HG03575 (cell line): ENCODE measurements around the gene ACSBG1.

Source experiments
- ATAC-seq: cut with Tn5 transposase; IDR thresholded peaks from one replicate; pipeline ENCODE4 v1.9.1; 2021; ENCODE audit not compliant: unreplicated experiment, insufficient number of reproducible peaks, low FRiP score; ENCODE audit errors: extremely low read depth

ACSBG1 gene

DNA sequence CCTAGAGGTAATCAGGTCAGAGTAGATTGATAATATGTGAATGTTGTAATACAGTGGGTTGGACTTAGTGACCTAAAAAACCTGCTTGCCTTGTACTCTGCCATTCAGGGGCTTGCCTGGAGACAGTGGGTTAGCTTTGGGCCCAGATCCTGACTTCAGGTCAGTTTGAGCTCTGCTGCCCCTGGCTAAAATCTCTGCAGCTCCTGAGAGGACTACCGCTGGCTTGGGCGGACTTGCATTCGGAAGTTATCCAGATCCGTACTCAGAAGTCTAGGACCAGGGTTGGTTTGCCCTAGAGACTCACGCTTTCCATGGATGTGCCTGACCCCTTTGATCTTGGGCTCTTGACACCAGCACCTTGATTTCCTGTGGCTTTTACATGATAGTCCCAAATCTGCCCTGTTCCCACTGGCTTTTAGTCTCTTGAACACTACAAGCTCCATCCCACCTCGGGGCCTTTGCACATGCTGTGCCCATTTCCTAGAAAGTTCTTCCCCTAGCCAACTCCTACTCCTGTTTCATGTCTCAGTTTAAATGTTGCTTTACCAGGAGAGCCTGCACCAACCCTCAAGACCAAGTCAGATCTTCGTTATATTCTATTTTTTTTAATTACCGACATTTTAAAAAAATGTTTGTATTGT is 5.9 kb downstream of the ACSBG1 start:
- ATAC-seq: no peak

DNA sequence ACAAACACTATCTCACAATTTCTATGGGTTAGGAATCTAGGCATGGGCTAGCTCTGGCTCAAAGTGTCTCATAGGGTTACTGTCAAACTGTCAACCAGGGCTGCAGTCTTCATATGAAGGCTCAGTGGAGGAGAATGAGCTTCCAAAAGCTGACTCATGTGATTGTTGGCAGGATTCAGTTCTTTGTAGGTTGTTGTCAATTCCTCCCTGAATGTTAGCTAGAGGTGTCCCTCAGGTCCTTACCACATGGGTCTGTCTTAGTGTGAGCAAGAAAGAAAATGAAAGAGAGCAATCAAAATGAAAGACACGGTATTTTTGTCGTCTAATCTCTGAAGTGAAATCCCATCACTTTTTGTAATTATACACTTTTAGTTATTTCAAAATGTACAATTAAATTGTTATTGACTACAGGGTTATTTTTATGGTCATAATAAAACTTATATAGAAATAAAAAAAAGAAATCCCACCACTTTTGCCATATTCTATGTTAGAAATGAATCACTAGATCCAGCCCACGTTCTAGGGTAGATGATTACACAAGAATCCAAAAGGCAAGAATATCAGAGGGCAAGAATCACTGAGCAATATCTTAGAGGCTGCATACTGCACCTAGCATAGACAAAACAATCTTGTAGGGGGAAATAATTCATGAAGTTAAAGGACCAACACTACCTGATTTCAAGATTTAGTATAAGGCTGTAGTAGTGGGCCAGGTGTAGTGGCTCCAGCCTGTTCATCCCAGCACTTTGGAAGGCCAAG is 8.4 kb downstream of the ACSBG1 start:
- no peak for ATAC-seq

DNA sequence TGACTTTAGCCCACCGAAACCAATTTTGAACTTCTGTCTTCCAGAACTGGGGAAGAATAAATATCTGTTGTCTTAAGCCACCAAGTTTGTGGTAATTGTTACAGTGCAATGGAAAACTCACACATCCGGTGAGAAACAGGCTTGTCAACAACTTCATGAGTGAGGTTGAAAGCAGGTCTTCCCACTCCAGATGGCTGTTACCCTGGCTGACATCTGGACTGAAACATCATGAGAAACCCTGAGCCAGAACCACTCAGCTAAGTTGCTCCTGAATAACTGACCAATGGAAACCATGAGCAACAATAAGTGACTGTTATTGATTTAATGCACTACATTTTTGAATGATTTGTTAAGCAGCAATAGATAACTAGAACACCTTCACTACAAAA is 10.3 kb downstream of the ACSBG1 start:
- ATAC-seq: no peak

DNA sequence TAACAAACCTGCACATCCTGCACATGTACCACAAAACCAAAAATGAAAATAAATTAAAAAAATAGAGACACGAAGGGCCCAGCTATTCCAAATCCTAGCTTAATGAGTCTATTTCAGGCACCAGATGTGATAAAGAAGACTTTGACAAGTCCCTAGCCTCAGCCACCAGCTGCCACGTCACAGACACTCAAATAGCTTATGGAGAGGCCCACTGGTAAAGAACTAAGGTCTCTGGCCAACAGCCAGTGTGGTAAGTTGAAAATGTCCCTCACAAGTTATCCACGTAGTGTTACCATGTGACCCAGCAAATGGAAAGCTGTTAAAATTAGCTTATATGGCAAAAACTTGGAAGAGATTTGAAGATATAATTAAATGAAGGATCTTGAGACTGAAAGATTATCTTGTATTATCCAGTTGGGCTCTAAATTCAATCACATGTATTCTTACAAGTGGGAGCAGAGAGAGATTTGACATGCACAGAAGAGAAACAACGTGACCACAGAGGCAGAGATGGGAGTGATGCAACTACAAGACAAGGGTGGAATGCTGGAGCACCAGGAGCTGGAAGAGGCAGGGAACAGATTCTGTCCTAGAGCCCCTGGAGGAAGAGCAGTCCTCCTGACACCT is 10.9 kb downstream of the ACSBG1 start:
- no peak for ATAC-seq

DNA sequence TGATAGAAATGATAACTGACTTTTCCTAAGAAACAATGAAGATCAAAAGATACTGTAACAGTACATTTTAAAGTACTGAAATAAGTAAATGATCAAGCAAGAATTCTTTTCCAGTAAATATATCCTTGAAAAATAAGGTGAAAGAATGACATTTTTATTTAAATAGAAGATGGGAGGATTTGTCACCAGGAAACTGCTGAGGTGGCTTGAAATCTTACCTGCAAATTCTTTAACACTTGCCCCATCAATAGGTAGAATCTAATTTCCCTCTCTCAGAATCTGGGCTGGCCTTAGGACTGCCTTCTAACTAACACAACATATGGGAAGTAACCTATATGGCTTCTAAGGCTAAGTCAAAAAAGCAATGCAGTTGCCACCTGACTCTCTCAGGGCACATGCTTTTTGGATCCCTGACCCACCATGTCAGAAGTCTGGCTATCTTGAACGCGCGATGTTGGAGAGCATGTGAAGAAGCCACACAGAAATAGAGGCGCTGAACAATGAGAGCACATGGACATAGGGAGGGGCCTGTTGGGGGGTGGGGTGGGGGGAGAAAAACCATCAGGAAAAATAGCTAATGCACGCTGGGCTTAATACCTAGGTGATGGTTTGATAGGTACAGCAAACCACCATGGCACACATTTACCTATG is 11.5 kb downstream of the ACSBG1 start:
- no peak for ATAC-seq

DNA sequence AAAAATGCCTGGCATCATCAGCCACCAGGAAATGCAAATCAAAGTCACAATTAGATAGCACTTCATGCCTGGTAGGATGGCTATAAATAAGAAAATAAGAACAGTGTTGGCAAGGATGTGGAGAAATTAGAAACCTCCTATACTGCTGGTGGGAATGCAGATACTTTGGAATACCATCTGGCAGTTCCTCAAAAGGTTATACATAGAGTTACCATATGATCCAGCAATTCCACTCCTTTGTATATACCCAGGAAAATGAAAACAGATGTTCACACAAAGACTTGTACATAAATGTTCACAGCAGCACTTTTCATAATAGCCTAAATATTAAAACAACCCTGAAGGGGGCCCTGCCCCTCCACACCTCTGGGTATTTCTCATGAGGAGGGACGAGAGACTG is 13.7 kb downstream of the ACSBG1 start:
- no peak for ATAC-seq

DNA sequence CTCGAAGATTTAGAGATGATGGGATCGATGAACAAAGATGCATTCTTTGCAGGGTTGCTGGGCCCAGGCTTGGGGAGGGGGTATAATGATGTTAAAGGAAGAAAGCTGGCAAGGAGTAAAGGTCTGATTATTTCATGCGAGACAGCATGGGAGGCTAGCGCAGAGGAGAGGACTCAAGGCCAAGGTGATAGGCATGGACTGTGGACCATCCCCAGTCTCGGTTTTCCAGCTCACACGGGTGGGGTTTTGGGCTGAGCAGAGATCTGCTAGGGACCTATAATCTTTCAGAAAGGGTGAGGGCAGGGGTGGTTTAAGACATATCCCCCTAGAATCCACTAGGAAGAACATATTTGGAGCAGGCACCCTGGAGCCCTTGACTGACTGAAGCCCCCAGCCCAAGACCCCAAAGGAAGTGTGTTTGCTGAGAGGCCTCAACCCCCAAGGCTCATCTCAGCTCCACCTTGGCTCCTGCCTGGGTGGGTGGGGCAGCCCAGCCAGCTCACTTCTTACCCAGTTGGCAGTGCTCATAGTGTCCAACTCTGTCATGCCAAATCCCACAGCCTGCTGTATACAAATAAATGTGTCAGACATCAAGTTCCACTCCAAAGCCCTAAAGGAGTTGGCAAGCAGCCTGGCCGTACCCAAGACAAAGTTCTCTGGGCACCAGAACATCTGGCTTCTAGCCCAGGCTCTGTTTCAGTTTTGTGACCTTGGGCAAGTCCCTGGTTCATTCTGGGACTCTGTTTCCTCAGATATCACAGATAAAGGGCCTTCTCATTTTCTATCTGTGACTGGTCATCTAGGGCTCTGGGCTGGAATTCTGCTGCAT is 17.9 kb downstream of the ACSBG1 start:
- no peak for ATAC-seq

DNA sequence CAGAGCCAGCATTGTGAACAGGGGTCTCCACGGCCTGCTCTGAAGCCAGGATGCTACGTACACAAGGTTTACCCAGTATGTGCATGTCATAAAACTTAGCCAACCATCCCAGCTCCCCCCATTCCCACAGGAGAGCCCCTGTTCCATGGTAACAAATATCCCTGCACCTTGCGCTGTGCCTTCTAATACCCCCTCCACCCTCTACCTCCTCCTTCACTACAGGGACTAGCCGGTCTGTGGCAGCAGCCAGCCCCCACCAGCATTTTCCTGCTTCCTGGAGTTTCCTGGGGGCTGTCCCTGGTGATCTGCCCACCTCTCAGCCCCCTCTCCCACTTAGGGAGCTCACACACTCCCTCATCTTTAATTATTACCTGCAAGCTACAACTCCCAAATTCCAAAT is 20.4 kb downstream of the ACSBG1 start:
- no peak for ATAC-seq

DNA sequence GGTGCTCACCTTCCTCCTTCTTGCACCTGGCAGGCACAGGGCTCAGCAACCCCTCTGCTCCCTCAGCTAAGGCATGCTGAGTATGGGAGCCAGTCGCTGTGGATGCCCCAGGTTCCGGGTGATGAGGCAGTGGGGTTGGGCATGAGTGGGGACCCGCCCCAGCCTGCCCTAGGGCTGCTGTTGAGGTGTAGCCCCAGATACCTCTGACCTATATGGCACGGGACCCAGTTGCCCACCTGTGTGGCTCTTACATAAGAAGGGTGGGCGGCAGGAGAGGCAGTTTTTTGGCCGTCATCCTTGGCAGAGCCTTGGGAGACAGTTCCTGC is 21.0 kb downstream of the ACSBG1 start:
- ATAC-seq: no peak

DNA sequence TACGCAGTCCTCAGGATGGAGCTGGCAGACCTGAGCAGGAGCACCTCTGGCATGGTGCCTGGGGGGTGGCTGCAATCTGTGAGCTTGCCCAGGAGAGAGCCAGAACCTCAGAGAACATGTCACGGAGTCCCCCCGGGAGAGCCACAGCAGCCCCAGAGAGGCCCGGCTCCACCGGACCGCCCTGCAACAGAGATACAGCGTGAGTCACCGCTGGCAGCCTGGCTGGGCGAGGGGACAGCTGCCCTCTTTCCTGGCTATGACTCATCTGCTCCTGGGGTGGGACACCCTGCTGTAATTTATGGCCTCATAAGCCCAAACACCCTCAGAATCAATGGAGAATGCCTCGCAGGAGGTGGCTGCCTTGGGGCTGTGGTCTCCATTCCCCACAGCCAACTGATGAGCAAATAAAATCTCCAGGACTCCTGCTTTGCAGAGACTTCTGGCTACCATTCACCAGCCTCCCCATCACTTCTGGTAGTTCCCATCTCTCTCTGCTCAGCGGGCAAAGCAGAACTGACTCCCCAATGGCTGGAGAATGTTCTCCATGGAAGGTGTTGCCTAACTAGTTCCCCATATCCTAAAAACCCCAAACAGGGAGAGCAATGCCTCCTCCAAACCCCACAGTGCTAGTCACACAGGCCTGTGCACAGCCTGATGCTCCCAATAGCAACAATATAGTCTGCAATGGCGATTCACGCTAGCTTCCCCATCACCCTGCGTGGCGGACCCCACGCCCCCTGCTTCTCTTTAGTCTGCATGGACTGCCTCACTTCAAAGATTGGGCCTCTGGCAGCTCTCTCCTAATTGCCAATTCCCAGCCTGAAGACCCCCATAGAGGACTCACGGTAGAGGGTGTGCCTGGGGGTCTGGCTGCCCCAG is 21.6 kb downstream of the ACSBG1 start:
- no peak for ATAC-seq

DNA sequence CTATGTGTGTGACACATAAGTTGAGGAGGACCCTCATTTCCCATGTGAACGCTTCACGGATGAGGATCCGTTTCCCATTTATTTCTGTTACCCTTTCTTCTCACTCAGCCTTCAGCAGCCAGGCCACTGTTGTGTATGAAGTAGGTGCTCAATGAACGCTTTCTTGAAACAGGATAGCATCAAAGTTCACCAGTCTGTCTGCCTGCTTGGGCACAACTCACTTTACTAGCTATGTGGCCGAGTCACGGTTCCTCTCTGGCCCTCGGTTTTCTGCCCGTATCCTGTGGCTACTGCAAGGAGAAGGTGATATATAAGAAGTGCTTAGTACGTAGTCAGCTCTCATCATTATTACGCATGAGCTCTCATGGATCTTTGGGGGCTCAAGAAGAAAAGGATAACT is 22.4 kb downstream of the ACSBG1 start:
- ATAC-seq: no peak

DNA sequence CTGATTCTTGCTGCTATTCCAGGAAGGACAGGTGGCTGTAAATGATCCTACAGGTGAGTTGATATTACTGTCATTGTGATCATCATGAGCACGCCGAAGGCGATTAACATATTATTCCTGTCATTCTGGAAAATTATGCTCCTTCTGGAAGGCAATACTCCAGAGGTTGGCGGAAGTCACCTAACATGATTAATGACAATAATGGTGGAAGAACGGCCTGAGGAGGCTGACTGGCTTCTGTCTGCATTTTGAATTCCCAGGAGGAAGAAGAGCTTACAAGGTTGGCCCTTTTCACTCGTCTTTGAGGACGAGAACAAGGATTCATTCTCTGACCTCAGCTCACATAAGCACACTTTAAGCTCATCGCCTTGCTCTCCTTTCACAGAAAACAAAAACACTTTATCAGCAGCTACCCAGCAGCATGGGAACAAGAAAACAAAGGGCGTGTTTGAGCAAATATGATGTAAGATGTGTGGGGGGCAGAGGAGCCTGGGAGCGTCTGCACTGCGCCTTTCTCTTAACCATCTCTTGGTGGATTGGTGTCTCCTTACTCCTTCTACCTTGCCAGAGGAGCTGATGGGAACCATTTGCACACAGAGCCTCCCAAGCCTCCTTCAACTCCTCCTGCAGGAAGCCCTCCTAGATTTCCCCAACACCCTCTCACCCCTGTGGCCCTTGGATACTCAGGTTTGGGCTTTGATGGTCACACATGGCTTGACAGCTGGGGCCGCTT is 23.0 kb downstream of the ACSBG1 start:
- ATAC-seq: no peak

DNA sequence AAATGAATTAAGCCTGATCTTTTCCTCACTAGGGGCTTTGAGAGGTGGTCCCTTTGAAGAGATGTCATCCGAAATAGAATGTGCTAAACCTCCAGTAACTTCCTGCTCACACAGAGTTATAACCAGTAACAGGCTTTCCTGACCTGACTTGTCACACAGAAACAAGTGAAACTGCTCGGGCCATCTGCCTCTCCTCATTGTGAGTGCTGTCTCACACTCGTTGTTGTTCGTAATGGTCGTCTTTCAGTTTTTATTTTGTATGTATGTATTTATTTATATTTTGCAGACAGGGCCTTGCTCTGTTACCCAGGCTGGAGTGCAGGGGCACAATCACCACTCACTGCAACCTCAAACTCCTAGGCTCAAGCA is 24.0 kb downstream of the ACSBG1 start:
- no peak for ATAC-seq

DNA sequence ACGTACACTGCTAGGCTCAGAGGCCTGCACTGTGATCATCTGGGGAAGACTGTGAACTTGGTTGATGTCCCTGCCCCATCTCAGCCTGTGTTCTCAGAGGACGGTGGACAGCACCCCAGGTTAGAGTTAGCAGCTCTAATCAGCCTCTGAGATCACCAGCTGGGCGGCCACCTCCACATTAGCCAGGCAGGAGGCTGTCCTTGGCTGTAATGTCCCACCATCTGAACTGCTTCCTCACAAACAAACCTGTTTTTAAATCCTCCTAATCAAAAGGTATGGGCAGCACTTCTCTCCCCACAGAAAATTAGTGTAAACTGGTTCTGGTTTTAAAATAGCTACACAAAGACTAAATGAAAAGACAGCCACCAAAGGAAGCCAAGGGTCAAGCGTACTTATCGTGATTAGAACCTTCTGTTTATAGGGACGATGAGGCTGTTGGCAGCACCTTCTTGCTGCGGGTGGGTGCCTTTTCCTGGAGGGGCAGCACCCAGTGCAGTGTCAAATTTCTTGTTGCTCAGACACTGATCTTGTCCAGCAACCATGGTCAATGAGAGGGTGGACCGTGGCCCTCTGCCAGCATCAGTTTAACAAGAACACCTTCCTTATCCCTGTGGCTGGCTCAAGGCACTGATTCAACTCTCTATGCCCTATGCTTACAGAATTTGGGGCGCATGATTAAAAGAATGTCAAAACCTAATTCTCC is 24.6 kb downstream of the ACSBG1 start:
- no peak for ATAC-seq

DNA sequence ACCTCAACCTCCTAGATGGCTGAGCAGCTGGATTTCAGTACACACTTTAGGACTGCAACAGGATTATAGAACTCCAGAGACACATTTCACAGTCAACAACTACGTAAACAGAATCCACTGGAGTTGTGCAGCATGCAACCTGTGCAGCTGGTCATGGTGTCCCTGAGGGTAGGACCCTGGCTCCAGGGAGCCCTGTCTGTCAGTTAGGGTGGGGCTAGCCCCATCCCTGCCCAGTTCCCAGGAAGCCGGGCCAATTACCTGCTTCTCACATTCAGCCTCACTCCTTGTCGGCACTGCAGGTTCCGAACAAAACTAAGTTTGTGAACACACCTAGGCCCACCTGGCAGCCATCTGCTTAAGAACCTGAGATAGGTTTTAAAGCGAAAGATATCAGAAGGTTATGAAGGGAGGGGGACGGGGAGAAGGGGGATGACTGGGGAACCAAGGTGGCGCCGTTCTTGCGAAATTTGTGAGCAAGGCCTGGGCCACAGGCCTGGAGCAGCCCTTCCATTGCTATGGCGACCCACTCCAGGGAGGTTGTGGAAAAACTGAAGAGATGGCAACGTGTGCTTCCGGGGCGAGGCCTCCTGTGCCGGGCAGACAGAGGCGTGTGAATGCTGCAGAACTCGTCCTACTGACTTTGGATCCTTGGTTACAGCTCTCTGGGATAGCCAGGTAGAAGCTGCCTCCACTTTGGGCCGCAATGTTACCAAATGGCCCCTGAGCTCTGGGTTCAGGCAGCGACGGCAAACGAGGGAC is 25.3 kb downstream of the ACSBG1 start:
- no peak for ATAC-seq

DNA sequence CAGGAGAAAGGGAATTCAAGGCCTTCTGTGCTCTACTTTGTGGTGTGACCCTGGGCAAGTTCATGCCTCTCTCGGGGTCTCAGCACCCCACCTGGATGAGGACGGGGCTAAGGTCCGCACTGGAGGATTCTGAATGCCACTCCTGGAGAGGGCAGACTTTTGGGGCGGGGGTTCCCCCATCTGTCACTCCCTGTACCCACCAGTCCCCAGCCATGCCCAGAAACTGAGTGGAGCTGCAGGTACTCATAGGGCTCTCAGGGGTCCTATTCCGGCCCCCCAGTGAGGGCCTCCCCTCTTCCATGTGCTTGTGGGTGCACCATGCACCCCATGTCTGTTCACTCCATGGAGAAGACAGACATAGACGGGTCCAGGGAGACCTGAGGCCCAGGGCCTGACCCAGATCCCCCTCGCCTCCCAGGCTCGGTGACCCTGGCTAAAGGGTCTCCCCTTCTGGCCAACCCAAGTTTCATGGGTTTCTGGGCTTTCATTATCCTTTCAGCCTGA is 26.0 kb downstream of the ACSBG1 start:
- ATAC-seq: no peak
